GM12878 (cell line): ENCODE data around the gene CCDC81. TPM values are rescaled to one million over a fixed set of nuclear protein-coding genes. Genes with fewer than 3 reads are reported as not detected.

Source experiments
- E4F1 ChIP-seq: fragments of 450-650 bp; IDR thresholded peaks from 2 replicates; pipeline ENCODE4 v1.6.1; 2018; ENCODE audit warnings: borderline replicate concordance, mild to moderate bottlenecking; ENCODE audit not compliant: partially characterized antibody
- EP300 ChIP-seq, 2 experiments: fragments of 150-350 bp in 1 of 2; IDR thresholded peaks; 2 replicates each; pipeline ENCODE4 v1.6.1; 2011 to 2012; ENCODE audit warnings: low read depth in 2 of 2, low read length in 2 of 2, borderline replicate concordance in 1 of 2, improper control_type of control experiment in 1 of 2, inconsistent platforms in 1 of 2; ENCODE audit not compliant: control insufficient read depth in 1 of 2
- FOXM1 ChIP-seq: IDR thresholded peaks from 2 replicates; pipeline ENCODE4 v1.6.1; 2012; ENCODE audit warnings: low read depth, mild to moderate bottlenecking, inconsistent platforms, low read length, moderate library complexity
- HSF1 ChIP-seq: fragments of 150-350 bp; IDR thresholded peaks from 2 replicates; pipeline ENCODE4 v1.6.1; 2014; ENCODE audit warnings: mild to moderate bottlenecking, low read depth, low read length
- RB1 ChIP-seq: fragments of 450-650 bp; formaldehyde crosslinking; IDR thresholded peaks from 2 replicates; pipeline ENCODE4 v1.6.1; 2017; ENCODE audit warnings: mild to moderate bottlenecking, borderline replicate concordance
- SIX5 ChIP-seq: IDR thresholded peaks from 2 replicates; pipeline ENCODE4 v1.6.1; 2011; ENCODE audit warnings: mild to moderate bottlenecking, low read depth, low read length, moderate library complexity; ENCODE audit not compliant: severe bottlenecking
- TCF3 ChIP-seq: IDR thresholded peaks from 2 replicates; pipeline ENCODE4 v1.6.1; 2012; ENCODE audit warnings: low read depth, mild to moderate bottlenecking, low read length, borderline replicate concordance; ENCODE audit not compliant: insufficient read depth
- polyA plus RNA-seq, 11 experiments: library from polyadenylated mRNA; depleted of rRNA in 4 of 11; unstranded in 6 of 11; stranded (reverse) in 5 of 11; fragments of >200 nt; fragmentation: Nextera tagmentation in 4 of 11; fragmentation: Illumina TruSeq in 1 of 11; extraction: Ambion mirVana in 4 of 11; extraction: Trizol in 1 of 11; gene quantifications; 1 replicate in 1 of 11; 2 replicates in 10 of 11; pipeline versions ENCODE4 v1.2.1 to v1.2.3, GENCODE V29; 2011 to 2016; ENCODE audit warnings: inconsistent platforms in 2 of 11, missing spikeins in 2 of 11, low read depth in 1 of 11
- total RNA-seq, 4 experiments: library from RNA; depleted of rRNA in 3 of 4; stranded (reverse); fragments of >200 nt in 3 of 4; fragmentation: Illumina TruSeq in 1 of 4; extraction: Trizol in 1 of 4; gene quantifications; 2 replicates each; pipeline versions ENCODE4 v1.2.1 to v1.2.3, GENCODE V29; 2013 to 2021
- TF ChIP-seq, protein P1 (sequence below): fragments of 450-650 bp; IDR thresholded peaks from 2 replicates; pipeline ENCODE4 v1.6.1; 2017; ENCODE audit warnings: mild to moderate bottlenecking

CCDC81 gene
- total and polyA plus RNA-seq, 10 of the 15 experiments (the other 5 are each of a cell fraction or from before 2014, with no cell fraction given) = 0.06 to 0.53 (median 0.22) TPM

DNA sequence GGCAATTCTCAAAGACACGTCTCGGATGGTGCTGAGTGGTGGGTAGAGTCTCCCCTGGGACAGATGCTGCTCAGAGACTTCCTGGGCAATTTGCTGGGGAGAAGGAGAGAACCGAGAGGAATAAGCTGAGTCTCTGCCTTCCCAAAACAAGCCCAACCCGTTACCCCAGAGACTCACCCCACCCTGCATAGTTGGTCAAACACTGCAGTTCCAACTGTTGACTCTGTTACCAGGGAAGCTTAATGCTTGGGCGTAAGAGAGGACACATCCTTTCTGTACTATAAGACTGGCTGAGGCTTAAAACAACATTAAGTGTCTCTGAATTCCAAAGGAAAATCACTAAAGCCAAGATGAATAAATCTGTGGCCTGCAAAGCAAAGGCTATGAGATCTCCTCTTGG, 68.1 kb downstream of the CCDC81 start (continued):
- TF ChIP-seq, protein P1, sequence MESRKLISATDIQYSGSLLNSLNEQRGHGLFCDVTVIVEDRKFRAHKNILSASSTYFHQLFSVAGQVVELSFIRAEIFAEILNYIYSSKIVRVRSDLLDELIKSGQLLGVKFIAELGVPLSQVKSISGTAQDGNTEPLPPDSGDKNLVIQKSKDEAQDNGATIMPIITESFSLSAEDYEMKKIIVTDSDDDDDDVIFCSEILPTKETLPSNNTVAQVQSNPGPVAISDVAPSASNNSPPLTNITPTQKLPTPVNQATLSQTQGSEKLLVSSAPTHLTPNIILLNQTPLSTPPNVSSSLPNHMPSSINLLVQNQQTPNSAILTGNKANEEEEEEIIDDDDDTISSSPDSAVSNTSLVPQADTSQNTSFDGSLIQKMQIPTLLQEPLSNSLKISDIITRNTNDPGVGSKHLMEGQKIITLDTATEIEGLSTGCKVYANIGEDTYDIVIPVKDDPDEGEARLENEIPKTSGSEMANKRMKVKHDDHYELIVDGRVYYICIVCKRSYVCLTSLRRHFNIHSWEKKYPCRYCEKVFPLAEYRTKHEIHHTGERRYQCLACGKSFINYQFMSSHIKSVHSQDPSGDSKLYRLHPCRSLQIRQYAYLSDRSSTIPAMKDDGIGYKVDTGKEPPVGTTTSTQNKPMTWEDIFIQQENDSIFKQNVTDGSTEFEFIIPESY = no peak
- TF ChIP-seq EP300 (IDR thresholded peaks at IDR 0.05; ENCODE audit: borderline replicate concordance in 1 of 2, control insufficient read depth in 1 of 2, low read depth in 2 of 2, low read length in 2 of 2) = no peak
- TF ChIP-seq FOXM1 = no peak
- no peak for TF ChIP-seq HSF1
- no peak for TF ChIP-seq E4F1
- no peak for TF ChIP-seq TCF3
- no peak for TF ChIP-seq RB1
- no peak for TF ChIP-seq SIX5
- TF ChIP-seq, all 136 proteins: peak for 0
